Brain microvascular endothelial cell (primary cell): Measurements from ENCODE around the gene TRMT1.

Experiments
- DNase-seq: peaks from one replicate; pipeline ENCODE4 v3.0.0-alpha.2; 2020
- H3K27ac ChIP-seq: fragments of 250-450 bp; sonication (Bioruptor Pico); 2 replicates; pipeline ENCODE4 v1.5.1; 2020; ENCODE audit warnings: mild to moderate bottlenecking, moderate library complexity
- H3K27me3 ChIP-seq: fragments of 250-450 bp; sonication (Bioruptor Pico); replicated peaks from 2 replicates; pipeline ENCODE4 v1.5.1; 2020; ENCODE audit warnings: mild to moderate bottlenecking
- H3K36me3 ChIP-seq: fragments of 250-450 bp; sonication (Bioruptor Pico); replicated peaks from 2 replicates; pipeline ENCODE4 v1.5.1; 2020; ENCODE audit warnings: mild to moderate bottlenecking
- H3K4me3 ChIP-seq: 2 replicates; pipeline ENCODE4 v1.5.1; 2011; ENCODE audit warnings: low read depth, mild to moderate bottlenecking, control low read depth, low read length, moderate library complexity
- in situ Hi-C: cut with HindIII; loops from 2 replicates; pipeline ENCODE4 v1.10.0; 2017; ENCODE audit warnings: low sequenced_read_pairs, low pct_ligation_motif_present
- TF ChIP-seq, protein P1 (sequence below): IDR thresholded peaks from 2 replicates; pipeline ENCODE4 v1.5.1; 2011; ENCODE audit warnings: low read depth, mild to moderate bottlenecking, moderate library complexity, low read length, control low read depth, inconsistent platforms; ENCODE audit errors: missing control alignments

The TRMT1 gene

DNA sequence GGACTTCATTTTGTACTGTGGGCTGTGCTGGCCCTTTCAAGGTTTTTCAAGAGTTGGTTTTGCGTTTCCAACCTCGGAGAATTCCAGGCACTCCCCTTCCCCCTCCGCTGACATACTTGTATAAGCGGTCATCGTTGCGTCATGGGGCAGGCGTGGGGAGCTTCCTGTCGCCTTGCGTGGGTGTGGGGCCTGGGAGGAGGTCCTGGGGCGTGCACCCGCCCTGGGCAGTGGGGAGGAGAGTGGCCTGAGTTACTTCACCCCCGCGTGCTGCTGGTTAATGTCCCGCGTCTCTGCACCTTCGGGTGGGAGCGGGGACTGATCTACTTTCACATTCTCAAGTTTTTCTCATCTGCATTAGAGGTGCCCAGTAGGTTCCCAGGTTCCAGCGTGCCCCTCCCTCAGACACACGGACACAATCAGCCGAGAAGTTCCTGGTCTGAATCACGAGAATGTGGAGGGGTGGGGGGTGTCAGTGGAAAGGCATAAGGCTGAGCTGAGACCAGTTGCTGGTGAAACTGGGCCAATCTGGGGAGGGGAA is 37.8 kb upstream of the TRMT1 start:
- in situ Hi-C loops, result no loop called here
- DNase-seq, result peak; percentile 90
- H3K36me3 ChIP-seq, result peaks cover 14% of the 10 kb centered on the region
- H3K27ac ChIP-seq, result peak overlapping the region; percentile 91
- peak overlapping the region; percentile 99 for H3K4me3 ChIP-seq
- H3K27me3 ChIP-seq, result no peaks in the 10 kb centered on the region
- TF ChIP-seq, protein P1, sequence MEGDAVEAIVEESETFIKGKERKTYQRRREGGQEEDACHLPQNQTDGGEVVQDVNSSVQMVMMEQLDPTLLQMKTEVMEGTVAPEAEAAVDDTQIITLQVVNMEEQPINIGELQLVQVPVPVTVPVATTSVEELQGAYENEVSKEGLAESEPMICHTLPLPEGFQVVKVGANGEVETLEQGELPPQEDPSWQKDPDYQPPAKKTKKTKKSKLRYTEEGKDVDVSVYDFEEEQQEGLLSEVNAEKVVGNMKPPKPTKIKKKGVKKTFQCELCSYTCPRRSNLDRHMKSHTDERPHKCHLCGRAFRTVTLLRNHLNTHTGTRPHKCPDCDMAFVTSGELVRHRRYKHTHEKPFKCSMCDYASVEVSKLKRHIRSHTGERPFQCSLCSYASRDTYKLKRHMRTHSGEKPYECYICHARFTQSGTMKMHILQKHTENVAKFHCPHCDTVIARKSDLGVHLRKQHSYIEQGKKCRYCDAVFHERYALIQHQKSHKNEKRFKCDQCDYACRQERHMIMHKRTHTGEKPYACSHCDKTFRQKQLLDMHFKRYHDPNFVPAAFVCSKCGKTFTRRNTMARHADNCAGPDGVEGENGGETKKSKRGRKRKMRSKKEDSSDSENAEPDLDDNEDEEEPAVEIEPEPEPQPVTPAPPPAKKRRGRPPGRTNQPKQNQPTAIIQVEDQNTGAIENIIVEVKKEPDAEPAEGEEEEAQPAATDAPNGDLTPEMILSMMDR, result no peak

DNA sequence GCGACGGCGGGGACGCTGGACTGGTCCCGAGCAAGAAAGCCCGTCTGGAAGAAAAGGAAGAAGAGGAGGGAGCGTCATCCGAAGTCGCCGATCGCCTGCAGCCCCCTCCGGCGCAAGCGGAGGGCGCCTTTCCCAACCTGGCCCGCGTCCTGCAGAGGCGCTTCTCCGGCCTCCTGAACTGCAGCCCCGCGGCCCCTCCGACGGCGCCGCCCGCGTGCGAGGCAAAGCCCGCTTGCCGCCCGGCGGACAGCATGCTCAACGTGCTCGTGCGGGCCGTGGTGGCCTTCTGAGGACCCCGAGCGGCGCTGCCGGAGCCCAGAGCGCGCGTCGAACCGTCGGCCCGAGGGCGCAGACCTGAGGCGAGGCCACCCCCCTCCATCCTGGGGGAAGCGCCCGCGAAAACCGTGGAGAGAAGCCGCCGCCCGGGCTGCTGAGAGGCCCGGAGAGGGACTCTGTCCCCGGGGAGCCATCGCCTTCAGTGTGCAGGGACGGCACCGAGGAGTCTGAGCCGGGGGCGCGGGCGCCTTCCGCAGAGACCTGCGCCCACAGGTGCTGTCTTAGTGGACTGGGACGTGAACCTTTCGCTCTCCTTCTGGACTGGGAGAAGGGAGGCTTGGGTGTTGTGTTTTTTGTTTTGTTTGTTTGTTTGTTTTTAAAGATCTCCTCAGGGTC is 37.2 kb upstream of the TRMT1 start:
- TF ChIP-seq, protein P1, result no peak
- no peaks in the 10 kb centered on the region for H3K27me3 ChIP-seq
- H3K4me3 ChIP-seq, result peak overlapping the region; percentile 99
- peaks cover 14% of the 10 kb centered on the region for H3K36me3 ChIP-seq
- in situ Hi-C loops, result no loop called here
- peak overlapping the region; percentile 91 for H3K27ac ChIP-seq
- DNase-seq, result no peak

DNA sequence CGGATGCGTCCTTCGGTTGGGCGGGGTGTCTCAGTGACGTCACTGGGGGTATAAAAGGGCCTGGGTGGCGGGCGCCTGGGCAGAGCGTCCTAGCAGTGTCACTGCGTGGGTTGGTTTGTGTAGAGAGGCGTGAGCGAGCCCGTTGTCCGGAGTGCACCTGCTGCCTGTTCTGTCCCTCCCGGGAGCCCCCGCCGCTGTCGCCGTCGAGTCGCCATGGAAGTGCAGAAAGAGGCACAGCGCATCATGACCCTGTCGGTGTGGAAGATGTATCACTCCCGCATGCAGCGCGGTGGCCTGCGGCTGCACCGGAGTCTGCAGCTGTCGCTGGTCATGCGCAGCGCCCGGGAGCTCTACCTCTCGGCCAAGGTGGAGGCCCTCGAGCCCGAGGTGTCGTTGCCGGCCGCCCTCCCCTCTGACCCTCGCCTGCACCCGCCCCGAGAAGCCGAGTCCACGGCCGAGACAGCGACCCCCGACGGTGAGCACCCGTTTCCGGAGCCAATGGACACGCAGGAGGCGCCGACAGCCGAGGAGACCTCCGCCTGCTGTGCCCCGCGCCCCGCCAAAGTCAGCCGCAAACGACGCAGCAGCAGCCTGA is 36.5 kb upstream of the TRMT1 start:
- H3K36me3 ChIP-seq, result peaks cover 14% of the 10 kb centered on the region
- peak overlapping the region; percentile 91 for H3K27ac ChIP-seq
- TF ChIP-seq, protein P1, result no peak
- in situ Hi-C loops, result no loop called here
- peak; percentile 94 for DNase-seq
- peak overlapping the region; percentile 99 for H3K4me3 ChIP-seq
- H3K27me3 ChIP-seq, result no peaks in the 10 kb centered on the region

DNA sequence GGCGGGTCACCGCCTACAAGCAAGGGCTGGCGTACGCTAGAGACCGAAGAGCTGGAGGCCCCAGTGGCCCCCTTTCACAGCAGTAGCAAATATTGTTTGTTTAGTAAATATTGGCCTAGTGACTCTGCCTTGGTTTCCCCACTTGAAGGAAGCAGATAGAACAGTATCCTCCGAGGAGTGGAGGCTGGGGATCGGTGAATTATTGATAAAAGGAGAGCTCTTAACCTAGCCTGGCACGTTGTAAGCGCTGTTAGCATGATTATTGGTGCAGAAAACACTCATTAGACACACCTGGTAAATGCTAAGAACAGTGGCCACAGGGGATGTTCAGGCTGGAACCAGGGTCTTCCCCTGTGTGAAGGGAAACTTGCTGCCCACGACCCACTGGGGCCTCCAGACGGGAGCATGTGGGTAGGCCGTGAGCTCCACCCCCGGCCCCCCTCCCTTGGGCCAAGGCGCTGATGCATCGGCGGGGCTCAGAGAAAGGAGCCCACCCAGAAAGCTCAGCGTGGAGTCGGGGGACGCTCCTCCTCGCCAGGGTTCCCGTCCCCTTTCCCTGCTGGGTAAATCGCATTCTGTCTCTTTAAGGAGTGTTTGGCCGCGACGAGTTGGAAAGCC is 35.9 kb upstream of the TRMT1 start:
- H3K36me3 ChIP-seq, result peaks cover 14% of the 10 kb centered on the region
- no peak for DNase-seq
- TF ChIP-seq, protein P1, result no peak
- peak overlapping the region; percentile 99 for H3K4me3 ChIP-seq
- H3K27ac ChIP-seq, result peak overlapping the region; percentile 91
- H3K27me3 ChIP-seq, result no peaks in the 10 kb centered on the region
- in situ Hi-C loops, result no loop called here

DNA sequence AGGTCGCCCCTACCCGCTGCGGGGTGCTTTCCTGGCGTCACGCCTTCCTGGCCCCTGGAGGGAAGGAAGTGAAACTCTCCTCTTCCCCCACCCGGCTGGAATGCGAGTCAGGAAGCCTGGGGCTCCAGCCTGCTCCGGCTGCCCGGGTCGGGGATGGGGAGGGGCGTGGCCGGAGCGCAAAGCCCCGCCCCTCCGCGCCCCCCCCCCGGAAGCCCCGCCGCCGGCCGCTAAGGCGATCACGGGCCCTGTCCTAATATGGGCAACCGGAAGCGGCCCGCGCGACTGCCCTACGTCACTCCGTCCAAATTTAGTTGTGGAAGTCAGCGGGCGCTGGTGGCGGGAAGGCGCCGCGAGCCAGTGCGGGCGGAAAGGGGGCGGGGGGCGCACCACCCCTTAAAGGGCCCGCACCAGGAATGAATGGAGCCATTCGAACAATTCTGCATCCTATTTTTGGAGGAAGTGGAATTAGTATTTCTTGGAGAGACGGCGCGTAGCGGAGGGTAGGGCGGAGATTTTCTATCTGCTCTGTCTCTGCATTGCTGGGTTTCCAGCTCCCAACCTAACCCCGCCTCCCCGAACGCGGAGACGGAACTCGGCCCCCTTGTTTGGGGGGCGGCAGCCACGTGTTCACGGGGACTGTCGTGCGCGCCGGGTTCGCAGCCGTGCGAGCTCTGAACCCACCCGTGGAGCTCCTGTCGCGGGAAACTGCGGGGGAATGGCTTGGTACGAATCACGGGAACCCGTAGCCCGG is 35.2 kb upstream of the TRMT1 start:
- TF ChIP-seq, protein P1, result peak; percentile 46
- Histone ChIP-seq H3K27me3 (no peaks in the 10 kb centered on the region), H3K27ac (peak overlapping the region; percentile 91), H3K4me3 (peak overlapping the region; percentile 99), H3K36me3 (peaks cover 14% of the 10 kb centered on the region)
- in situ Hi-C loops, result no loop called here
- DNase-seq, result peak; percentile 97
